Spleen (tissue), 11 donors: ENCODE results near the gene INPP5D. TPM values are rescaled to one million over a fixed set of nuclear protein-coding genes. Genes with fewer than 3 reads are reported as not detected.

Experiments
- DNase-seq: peaks from one replicate; pipeline ENCODE4 v3.0.0-alpha.2; 2020
- H3K27ac ChIP-seq, 8 donors: fragments of 200-600 bp; sonication (generic) in 7 of 8; 1 replicate in 4 of 8; 2 replicates in 4 of 8; pipeline versions ENCODE4 v1.5.0 to v1.8.0; 2016 to 2021; ENCODE audit warnings: inconsistent platforms in 4 of 8, mild to moderate bottlenecking in 4 of 8, moderate library complexity in 1 of 8
- H3K27me3 ChIP-seq, 7 donors: fragments of 200-600 bp; sonication (generic) in 6 of 7; replicated peaks in 1 of 7; 1 replicate in 4 of 7; 2 replicates in 3 of 7; pipeline versions ENCODE4 v1.5.0 to v1.8.0; 2016 to 2021; ENCODE audit warnings: inconsistent platforms in 3 of 7, mild to moderate bottlenecking in 1 of 7
- H3K36me3 ChIP-seq, 6 donors: fragments of 200-600 bp; sonication (generic) in 5 of 6; 1 replicate in 4 of 6; 2 replicates in 2 of 6; pipeline versions ENCODE4 v1.5.0 to v1.8.0; 2016 to 2021; ENCODE audit warnings: inconsistent platforms in 2 of 6
- H3K4me1 ChIP-seq, 6 donors: fragments of 200-600 bp; sonication (generic) in 5 of 6; 1 replicate in 3 of 6; 2 replicates in 3 of 6; pipeline versions ENCODE4 v1.5.0 to v1.8.0; 2016 to 2021; ENCODE audit warnings: inconsistent platforms in 3 of 6
- H3K4me3 ChIP-seq, 8 donors: fragments of 200-600 bp; sonication (generic) in 7 of 8; 1 replicate in 4 of 8; 2 replicates in 4 of 8; pipeline versions ENCODE4 v1.5.0 to v1.8.0; 2016 to 2021; ENCODE audit warnings: inconsistent platforms in 4 of 8, mild to moderate bottlenecking in 4 of 8, moderate library complexity in 2 of 8
- H3K9me3 ChIP-seq, 8 donors: fragments of 200-600 bp; sonication (generic) in 7 of 8; 1 replicate in 4 of 8; 2 replicates in 4 of 8; pipeline versions ENCODE4 v1.5.0 to v1.8.0; 2016 to 2021; ENCODE audit warnings: inconsistent platforms in 4 of 8
- CTCF ChIP-seq, 11 experiments: fragments of 200-600 bp in 7 of 11; fragments of 450-650 bp in 4 of 11; sonication (generic) in 4 of 11; IDR thresholded peaks in 8 of 11; conservative IDR thresholded peaks in 3 of 11; 1 replicate in 7 of 11; 2 replicates in 4 of 11; pipeline versions ENCODE4 v1.4.0 to v1.8.0; 2016 to 2021; ENCODE audit warnings: antibody characterized with exemption in 11 of 11, inconsistent platforms in 4 of 11, mild to moderate bottlenecking in 1 of 11
- POLR2A ChIP-seq, 3 donors: fragments of 450-650 bp; IDR thresholded peaks; one replicate each; pipeline ENCODE4 v1.5.1; 2017; ENCODE audit warnings: antibody characterized with exemption in 3 of 3, mild to moderate bottlenecking in 1 of 3
- POLR2AphosphoS5 ChIP-seq, 3 donors: sonication (generic); formaldehyde crosslinking; IDR thresholded peaks; one replicate each; pipeline ENCODE4 v1.5.1; 2017; ENCODE audit warnings: antibody characterized with exemption in 3 of 3
- WGBS, 5 donors: extraction: QIAGEN DNeasy Blood & Tissue Kit in 3 of 5; methylation state at CpG; one replicate each; pipeline versions ENCODE4 v1.1.5 to v1.1.7; 2013 to 2018; 5-methylcytosine and 5-hydroxymethylcytosine counted together
- intact Hi-C: fragments of 100-400 bp; cut with DNase I; formaldehyde crosslinking; loops from one replicate; pipeline ENCODE4 v1.15.0; 2023; ENCODE audit warnings: low total_unique reads
- polyA plus RNA-seq, 3 donors: library from polyadenylated mRNA; stranded (reverse); fragments of 200-250 nt; gene quantifications; one replicate each; pipeline ENCODE4 v1.2.1, GENCODE V29; 2013
- total RNA-seq, 7 donors: library from RNA; depleted of rRNA in 3 of 7; stranded (reverse); fragments of >200 nt in 3 of 7; fragmentation: NEBNext Ultra II Directional in 4 of 7; extraction: Animal tissue kit (Norgen Biotek cat#: 25700) in 4 of 7; gene quantifications; one replicate each; pipeline versions ENCODE4 v1.1.0 to v1.2.1, GENCODE V29; 2016 to 2021
- donor health status: healthy with polysubstance abuse.
- donor health status: DM: no; HTN: no; CAD: no; lungs with moderate emphysema.
- donor health status: DM: no; HTN: no; CAD: no.
- donor health status: Bipolar disorder and iron deficiency.
- donor health status: healthy.
- donor health status: DM: no; HTN: no; CAD: no.
- donor health status: DM: yes; HTN: yes; CAD: no.

INPP5D gene
- total and polyA plus RNA-seq, 10 donors, result 71.1 to 246 (median 181) TPM

GRCh38 chr2:233225230-233226068 lies 165.3 kb downstream of the INPP5D start:
- Histone ChIP-seq H3K36me3 (no peaks in the 10 kb centered on the region), H3K4me1 (peaks cover 0 to 9% (median 0%) of the 10 kb centered on the region in 6 donors), H3K9me3 (no peaks in the 10 kb centered on the region), H3K27ac (no peak overlapping the region), H3K4me3 (no peak overlapping the region), H3K27me3 (no peaks in the 10 kb centered on the region)
- WGBS, 5 donors, result 74 to 80% (median 79%) methylated on average over 5 of the region's 5 CpGs
- intact Hi-C loops, result no loop called here
- TF ChIP-seq POLR2AphosphoS5 (IDR thresholded peaks at IDR 0.05) (no peak), POLR2A (IDR thresholded peaks at IDR 0.05) (no peak), CTCF (IDR thresholded peaks at IDR 0.05 in 8 of 11, conservative IDR thresholded peaks at IDR 0.05 in 3 of 11) (no peak)
- DNase-seq, result no peak

GRCh38 chr2:233226511-233227031 lies 166.4 kb downstream of the INPP5D start:
- intact Hi-C loops, result no loop called here
- WGBS, 5 donors, result 76 to 88% (median 83%) methylated on average over 2 of the region's 2 CpGs
- Histone ChIP-seq H3K4me1 (peaks cover 0 to 18% (median 1%) of the 10 kb centered on the region in 6 donors), H3K4me3 (no peak overlapping the region), H3K27ac (no peak overlapping the region), H3K27me3 (no peaks in the 10 kb centered on the region), H3K36me3 (no peaks in the 10 kb centered on the region), H3K9me3 (no peaks in the 10 kb centered on the region)
- DNase-seq, result no peak
- TF ChIP-seq POLR2A (IDR thresholded peaks at IDR 0.05) (no peak), POLR2AphosphoS5 (IDR thresholded peaks at IDR 0.05) (no peak), CTCF (IDR thresholded peaks at IDR 0.05 in 8 of 11, conservative IDR thresholded peaks at IDR 0.05 in 3 of 11) (no peak)

GRCh38 chr2:233227346-233227978 lies 167.3 kb downstream of the INPP5D start:
- Histone ChIP-seq H3K9me3 (no peaks in the 10 kb centered on the region), H3K36me3 (no peaks in the 10 kb centered on the region), H3K27ac (no peak overlapping the region), H3K4me1 (peaks cover 0 to 25% (median 6%) of the 10 kb centered on the region in 6 donors), H3K4me3 (no peak overlapping the region), H3K27me3 (no peaks in the 10 kb centered on the region)
- intact Hi-C loops, result no loop called here
- WGBS, 5 donors, result 84 to 91% (median 86%) methylated on average over 7 of the region's 7 CpGs
- TF ChIP-seq CTCF (IDR thresholded peaks at IDR 0.05 in 8 of 11, conservative IDR thresholded peaks at IDR 0.05 in 3 of 11) (no peak), POLR2AphosphoS5 (IDR thresholded peaks at IDR 0.05) (no peak), POLR2A (IDR thresholded peaks at IDR 0.05) (no peak)
- DNase-seq, result no peak

GRCh38 chr2:233228376-233228775 lies 168.2 kb downstream of the INPP5D start:
- Histone ChIP-seq H3K36me3 (no peaks in the 10 kb centered on the region), H3K9me3 (no peaks in the 10 kb centered on the region), H3K4me3 (no peak overlapping the region), H3K27ac (no peak overlapping the region), H3K27me3 (no peaks in the 10 kb centered on the region), H3K4me1 (peaks cover 0 to 26% (median 6%) of the 10 kb centered on the region in 6 donors)
- intact Hi-C loops, result no loop called here
- TF ChIP-seq POLR2AphosphoS5 (IDR thresholded peaks at IDR 0.05) (no peak), CTCF (IDR thresholded peaks at IDR 0.05 in 8 of 11, conservative IDR thresholded peaks at IDR 0.05 in 3 of 11) (no peak), POLR2A (IDR thresholded peaks at IDR 0.05) (no peak)
- WGBS, 5 donors, result 75 to 95% (median 87%) methylated on average over 3 of the region's 3 CpGs
- no peak for DNase-seq
